Measurements from ENCODE around the gene SLC6A11. TPM values are rescaled to one million over a fixed set of nuclear protein-coding genes. Genes with fewer than 3 reads are reported as not detected.

The SLC6A11 gene
- total RNA-seq, 1 experiment from 2014 or later = 0.85 TPM

DNA sequence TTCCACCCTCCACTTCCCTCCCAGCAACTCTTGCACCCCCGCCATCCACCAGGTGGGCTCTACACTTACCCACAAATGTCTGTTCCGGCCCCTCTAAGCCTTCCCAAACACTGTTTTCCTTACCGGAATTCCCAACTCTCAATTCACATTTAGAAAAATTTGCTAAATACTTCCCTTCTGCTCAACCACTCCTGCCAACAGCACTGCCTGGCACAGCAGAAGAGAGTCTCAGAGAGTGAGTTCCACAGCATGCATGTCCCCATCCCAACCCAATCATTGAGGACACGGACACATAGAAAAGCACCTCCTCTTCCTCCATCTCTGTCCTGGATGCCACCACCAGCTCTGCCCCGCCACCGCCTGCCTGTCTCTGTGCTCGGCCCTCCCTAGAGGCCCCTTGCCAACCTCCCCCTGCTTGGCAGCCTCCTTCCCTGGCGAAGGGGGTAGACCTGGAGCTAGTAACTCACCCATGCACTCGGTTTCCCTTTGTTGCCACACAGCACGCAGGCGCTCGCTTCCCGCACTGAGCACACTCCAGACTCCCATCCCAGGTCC is 110.3 kb downstream of the SLC6A11 start:
- no peak for DNase-seq (ENCODE audit: low spot score)
- Mint-ChIP-seq H3K4me1 (no peaks in the 10 kb centered on the region), H3K27ac (no peak overlapping the region), H3K4me3 (no peak overlapping the region), H3K27me3 (ENCODE audit: low read depth) (peaks cover 11% of the 10 kb centered on the region; the same call in 1 of the 2 replicates), H3K9me3 (peaks cover 10% of the 10 kb centered on the region), H3K36me3 (no peaks in the 10 kb centered on the region)
- no peak for ATAC-seq
- POLR2A ChIA-PET = no interaction called here
- no peak for TF ChIP-seq ZNF416 (CRISPR knock-in tag; IDR thresholded peaks at IDR 0.05)
- no peak for TF ChIP-seq NR2C2 (CRISPR knock-in tag; IDR thresholded peaks at IDR 0.05)
- TF ChIP-seq ZBTB21 (CRISPR knock-in tag; IDR thresholded peaks at IDR 0.05; ENCODE audit: borderline replicate concordance) = no peak
- TF ChIP-seq, protein P1, sequence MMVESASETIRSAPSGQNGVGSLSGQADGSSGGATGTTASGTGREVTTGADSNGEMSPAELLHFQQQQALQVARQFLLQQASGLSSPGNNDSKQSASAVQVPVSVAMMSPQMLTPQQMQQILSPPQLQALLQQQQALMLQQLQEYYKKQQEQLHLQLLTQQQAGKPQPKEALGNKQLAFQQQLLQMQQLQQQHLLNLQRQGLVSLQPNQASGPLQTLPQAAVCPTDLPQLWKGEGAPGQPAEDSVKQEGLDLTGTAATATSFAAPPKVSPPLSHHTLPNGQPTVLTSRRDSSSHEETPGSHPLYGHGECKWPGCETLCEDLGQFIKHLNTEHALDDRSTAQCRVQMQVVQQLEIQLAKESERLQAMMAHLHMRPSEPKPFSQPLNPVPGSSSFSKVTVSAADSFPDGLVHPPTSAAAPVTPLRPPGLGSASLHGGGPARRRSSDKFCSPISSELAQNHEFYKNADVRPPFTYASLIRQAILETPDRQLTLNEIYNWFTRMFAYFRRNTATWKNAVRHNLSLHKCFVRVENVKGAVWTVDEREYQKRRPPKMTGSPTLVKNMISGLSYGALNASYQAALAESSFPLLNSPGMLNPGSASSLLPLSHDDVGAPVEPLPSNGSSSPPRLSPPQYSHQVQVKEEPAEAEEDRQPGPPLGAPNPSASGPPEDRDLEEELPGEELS (CRISPR knock-in tag; IDR thresholded peaks at IDR 0.05) = no peak
- no peak for TF ChIP-seq NFYB (CRISPR knock-in tag; conservative IDR thresholded peaks at IDR 0.05; ENCODE audit: low read depth)
- TF ChIP-seq PRRX2 (CRISPR knock-in tag; IDR thresholded peaks at IDR 0.05) = no peak
- no peak for TF ChIP-seq MXD4 (CRISPR knock-in tag; IDR thresholded peaks at IDR 0.05; ENCODE audit: borderline replicate concordance)
- TF ChIP-seq MYBL2 (CRISPR knock-in tag; IDR thresholded peaks at IDR 0.05) = no peak
- TF ChIP-seq TCF7 (CRISPR knock-in tag; IDR thresholded peaks at IDR 0.05; ENCODE audit: low read depth) = no peak
- TF ChIP-seq TEAD1 (CRISPR knock-in tag; IDR thresholded peaks at IDR 0.05) = no peak
- TF ChIP-seq ZNF671 (CRISPR knock-in tag; IDR thresholded peaks at IDR 0.05) = no peak
- TF ChIP-seq ZNF423 (CRISPR knock-in tag; IDR thresholded peaks at IDR 0.05) = no peak
- TF ChIP-seq, protein P2, sequence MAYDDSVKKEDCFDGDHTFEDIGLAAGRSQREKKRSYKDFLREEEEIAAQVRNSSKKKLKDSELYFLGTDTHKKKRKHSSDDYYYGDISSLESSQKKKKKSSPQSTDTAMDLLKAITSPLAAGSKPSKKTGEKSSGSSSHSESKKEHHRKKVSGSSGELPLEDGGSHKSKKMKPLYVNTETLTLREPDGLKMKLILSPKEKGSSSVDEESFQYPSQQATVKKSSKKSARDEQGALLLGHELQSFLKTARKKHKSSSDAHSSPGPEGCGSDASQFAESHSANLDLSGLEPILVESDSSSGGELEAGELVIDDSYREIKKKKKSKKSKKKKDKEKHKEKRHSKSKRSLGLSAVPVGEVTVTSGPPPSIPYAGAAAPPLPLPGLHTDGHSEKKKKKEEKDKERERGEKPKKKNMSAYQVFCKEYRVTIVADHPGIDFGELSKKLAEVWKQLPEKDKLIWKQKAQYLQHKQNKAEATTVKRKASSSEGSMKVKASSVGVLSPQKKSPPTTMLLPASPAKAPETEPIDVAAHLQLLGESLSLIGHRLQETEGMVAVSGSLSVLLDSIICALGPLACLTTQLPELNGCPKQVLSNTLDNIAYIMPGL (CRISPR knock-in tag; IDR thresholded peaks at IDR 0.05) = no peak
- TF ChIP-seq, protein P3, sequence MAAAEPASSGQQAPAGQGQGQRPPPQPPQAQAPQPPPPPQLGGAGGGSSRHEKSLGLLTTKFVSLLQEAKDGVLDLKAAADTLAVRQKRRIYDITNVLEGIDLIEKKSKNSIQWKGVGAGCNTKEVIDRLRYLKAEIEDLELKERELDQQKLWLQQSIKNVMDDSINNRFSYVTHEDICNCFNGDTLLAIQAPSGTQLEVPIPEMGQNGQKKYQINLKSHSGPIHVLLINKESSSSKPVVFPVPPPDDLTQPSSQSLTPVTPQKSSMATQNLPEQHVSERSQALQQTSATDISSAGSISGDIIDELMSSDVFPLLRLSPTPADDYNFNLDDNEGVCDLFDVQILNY (CRISPR knock-in tag; IDR thresholded peaks at IDR 0.05) = no peak
- TF ChIP-seq, protein P4, sequence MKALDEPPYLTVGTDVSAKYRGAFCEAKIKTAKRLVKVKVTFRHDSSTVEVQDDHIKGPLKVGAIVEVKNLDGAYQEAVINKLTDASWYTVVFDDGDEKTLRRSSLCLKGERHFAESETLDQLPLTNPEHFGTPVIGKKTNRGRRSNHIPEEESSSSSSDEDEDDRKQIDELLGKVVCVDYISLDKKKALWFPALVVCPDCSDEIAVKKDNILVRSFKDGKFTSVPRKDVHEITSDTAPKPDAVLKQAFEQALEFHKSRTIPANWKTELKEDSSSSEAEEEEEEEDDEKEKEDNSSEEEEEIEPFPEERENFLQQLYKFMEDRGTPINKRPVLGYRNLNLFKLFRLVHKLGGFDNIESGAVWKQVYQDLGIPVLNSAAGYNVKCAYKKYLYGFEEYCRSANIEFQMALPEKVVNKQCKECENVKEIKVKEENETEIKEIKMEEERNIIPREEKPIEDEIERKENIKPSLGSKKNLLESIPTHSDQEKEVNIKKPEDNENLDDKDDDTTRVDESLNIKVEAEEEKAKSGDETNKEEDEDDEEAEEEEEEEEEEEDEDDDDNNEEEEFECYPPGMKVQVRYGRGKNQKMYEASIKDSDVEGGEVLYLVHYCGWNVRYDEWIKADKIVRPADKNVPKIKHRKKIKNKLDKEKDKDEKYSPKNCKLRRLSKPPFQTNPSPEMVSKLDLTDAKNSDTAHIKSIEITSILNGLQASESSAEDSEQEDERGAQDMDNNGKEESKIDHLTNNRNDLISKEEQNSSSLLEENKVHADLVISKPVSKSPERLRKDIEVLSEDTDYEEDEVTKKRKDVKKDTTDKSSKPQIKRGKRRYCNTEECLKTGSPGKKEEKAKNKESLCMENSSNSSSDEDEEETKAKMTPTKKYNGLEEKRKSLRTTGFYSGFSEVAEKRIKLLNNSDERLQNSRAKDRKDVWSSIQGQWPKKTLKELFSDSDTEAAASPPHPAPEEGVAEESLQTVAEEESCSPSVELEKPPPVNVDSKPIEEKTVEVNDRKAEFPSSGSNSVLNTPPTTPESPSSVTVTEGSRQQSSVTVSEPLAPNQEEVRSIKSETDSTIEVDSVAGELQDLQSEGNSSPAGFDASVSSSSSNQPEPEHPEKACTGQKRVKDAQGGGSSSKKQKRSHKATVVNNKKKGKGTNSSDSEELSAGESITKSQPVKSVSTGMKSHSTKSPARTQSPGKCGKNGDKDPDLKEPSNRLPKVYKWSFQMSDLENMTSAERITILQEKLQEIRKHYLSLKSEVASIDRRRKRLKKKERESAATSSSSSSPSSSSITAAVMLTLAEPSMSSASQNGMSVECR (CRISPR knock-in tag; IDR thresholded peaks at IDR 0.05; ENCODE audit: borderline replicate concordance) = no peak
- TF ChIP-seq NFATC4 (CRISPR knock-in tag; IDR thresholded peaks at IDR 0.05) = no peak
- CTCF ChIA-PET = interaction anchor here (1.1 kb wide), 1 partner anchor 135 kb away, joined by 3 read pairs; no protein-coding TSS in a partner anchor

Measured in WTC11 (cell line).